Kidney glomerular epithelial cell (primary cell): ENCODE measurements around the gene OBSL1.
A peak's percentile ranks its signal among the peaks of the same experiment; 100 is the strongest.

Source experiments
- DNase-seq: peaks from one replicate; lab custom pipeline; 2025; lab: John Stamatoyannopoulos, UW

The OBSL1 gene

DNA sequence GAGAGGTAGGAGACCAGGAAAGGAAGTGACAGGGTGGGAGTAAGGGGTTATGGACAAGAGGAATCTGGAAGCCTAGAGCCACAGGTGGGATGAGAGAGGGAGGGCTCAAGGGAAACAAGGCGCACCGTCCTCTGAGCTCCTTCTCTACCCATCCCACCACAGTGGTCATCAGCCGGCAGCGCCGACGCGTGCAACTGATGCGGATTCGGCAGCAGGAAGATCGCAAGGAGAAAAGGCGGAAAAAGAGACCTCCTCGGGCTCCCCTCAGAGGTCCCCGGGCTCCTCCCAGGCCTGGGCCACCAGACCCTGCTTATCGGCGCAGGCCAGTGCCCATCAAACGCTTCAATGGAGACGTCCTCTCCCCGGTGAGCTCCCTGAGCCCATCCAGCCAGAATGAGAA, 22.3 kb downstream of the OBSL1 start:
- DNase-seq, result no peak

- no peak for DNase-seq
Measured at GRCh38 chr2:219547621-219548020, 23.7 kb downstream of the OBSL1 start.

- DNase-seq, result no peak
Measured at GRCh38 chr2:219545943-219546352, 25.4 kb downstream of the OBSL1 start.

- DNase-seq, result no peak
Measured at GRCh38 chr2:219545295-219545942, 25.9 kb downstream of the OBSL1 start.

DNA sequence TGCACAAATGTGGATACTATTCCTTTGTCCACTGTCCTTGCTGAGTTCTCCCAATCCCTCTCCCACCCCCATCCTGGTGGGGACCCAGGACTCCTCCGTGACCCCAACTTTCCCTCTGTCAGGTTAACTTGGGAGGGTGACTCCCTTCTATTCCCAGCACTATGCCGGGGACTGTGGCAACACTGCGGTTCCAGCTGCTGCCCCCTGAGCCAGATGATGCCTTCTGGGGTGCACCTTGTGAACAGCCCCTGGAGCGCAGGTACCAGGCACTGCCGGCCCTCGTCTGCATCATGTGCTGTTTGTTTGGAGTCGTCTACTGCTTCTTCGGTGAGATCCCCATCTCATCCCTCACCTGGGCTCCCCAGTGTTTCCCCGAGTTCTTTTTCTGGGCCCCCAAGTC, 26.8 kb downstream of the OBSL1 start:
- DNase-seq, result no peak

DNA sequence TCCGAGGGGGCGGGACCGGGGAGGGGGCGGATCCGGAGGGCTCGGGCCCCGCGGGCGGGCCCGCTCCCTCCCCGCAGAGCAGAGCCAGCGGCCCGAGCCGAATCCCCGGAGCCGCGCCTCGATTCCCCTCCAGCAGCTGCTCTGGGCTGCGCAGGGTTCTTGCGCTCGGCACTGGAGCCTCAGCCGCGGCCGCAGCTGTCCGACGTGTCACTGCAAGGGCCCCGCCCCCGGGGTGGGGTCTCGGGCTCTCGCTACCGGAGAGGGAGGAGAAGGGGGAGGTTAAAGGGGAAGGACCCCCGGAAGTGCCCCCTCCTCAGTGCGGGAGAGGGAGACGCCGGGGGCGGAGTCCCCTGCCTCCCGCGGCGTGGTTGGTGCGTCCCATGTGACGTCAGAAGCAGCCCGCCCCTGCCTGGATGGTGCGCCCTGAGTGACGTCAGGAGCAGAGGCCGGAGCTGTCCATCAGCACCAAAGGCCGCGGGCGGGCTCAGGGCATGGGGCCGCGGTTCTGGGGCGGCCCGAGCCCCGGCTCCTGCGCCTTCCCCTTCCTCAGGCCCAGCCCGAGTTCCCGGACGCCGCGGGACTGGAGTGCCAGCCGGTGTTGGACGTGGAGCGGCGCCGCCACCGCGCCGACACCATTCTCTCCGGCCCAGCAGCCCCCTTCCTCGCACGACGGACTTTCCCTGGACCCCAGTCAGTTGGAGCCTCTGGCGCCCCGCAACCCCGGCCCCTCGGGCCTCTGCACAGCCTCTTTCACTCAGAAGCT, 27.6 kb downstream of the OBSL1 start, which contains the start of the genes CHPF and TMEM198:
CHPF (minus strand) TSS at position 214 of the 763 bp plus-strand sequence. CDS start 271 bp downstream, outside the sequence.
TMEM198 (plus strand) TSS at position 433 of the 763 bp plus-strand sequence. CDS start 700 bp downstream, outside the sequence.
- DNase-seq, result peak; percentile 86

DNA sequence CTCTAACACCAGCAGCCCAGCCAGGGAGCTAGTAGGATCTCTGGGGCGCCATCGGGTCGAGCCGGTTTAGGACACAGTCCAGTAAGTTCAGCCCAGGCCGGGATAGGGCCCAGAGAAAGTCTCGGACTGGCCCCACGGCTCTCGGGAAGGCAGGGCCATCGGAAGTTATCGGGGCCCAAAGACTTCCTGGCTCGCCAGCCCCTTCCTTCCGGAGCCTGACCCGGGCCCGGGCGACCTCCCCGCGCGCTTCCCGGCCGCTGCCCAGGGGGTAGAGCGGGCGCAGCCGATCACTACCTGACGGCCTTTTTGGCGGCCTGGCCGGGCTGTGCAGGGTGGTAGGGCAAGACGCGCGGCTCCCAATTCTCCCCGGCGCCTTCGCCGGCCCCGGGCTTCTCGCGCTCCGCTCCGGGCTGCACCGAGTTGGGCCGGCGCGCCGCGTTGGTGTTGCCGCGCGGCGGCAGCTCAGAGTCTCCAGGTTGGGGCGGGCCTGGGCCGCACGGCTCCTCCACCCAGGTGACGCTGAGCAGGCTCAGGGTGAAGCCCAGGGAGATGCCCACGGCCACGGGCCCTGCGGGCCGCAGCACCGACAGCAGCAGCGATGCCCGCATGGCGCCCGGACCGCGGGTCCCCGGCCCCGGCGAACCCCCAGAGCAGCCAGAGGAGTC, 28.3 kb downstream of the OBSL1 start:
- peak; percentile 27 for DNase-seq

DNA sequence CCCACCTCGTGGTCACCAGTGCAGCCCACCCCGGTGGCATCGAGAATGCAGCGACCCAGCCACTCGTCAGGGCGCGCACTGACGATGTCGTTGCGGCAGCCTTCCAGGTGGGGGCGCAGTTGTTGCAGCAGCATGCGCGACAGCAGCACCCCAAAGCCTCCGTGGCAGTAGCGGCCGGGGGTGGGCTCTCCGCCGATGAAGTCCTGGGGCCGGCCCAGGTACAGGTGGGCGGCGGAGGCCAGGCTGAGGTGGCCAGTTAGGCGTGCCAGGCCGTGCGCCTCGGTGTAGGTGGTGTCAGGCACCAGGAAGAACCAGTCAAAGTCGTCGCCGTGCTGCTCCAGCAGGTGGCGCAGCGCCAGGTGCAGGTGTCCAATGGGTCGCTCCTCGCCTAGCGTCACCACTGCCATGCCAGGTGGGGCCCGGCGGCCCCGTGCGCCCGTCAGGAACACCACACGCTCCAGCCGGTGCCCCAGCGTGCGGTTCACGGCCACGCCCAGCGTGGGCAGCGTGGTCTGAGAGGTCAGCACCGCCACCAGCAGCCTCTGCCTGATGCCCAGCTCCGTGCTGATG, 29.6 kb downstream of the OBSL1 start:
- peak; percentile 66 for DNase-seq

DNA sequence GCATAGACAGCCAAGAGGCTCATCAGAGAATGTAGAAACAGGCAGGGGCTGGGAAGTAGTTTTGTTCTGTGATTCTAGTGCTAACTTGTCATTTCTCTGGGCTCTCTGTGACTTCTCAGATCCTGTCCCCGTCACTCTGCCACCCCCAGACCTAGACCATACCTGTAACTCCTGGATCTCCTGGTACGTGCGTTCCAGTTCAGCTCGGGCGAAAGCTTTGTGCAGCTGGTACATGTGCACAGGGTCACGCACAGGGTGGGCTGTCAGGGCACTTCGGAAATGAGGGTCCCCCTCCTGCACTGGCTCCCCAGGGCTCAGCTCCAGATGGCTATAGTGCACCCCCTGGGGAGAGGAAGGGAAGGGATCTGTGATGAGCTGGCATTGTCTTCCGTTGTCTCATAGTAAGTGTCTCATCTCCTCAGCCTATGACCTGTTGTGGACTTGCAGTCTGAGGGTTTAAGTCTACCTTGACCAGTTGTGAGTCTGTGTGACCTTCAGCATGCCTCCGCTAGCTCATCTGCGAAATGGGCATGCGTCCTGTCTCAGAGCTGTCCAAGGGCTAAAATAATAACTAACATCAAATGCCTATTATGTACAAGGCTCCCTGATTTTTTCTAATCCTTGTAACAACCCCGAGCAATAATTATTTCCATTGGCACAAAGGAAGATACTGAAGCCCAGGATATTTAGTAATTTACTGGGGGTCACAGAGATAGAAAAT, 30.4 kb downstream of the OBSL1 start:
- DNase-seq, result no peak

DNA sequence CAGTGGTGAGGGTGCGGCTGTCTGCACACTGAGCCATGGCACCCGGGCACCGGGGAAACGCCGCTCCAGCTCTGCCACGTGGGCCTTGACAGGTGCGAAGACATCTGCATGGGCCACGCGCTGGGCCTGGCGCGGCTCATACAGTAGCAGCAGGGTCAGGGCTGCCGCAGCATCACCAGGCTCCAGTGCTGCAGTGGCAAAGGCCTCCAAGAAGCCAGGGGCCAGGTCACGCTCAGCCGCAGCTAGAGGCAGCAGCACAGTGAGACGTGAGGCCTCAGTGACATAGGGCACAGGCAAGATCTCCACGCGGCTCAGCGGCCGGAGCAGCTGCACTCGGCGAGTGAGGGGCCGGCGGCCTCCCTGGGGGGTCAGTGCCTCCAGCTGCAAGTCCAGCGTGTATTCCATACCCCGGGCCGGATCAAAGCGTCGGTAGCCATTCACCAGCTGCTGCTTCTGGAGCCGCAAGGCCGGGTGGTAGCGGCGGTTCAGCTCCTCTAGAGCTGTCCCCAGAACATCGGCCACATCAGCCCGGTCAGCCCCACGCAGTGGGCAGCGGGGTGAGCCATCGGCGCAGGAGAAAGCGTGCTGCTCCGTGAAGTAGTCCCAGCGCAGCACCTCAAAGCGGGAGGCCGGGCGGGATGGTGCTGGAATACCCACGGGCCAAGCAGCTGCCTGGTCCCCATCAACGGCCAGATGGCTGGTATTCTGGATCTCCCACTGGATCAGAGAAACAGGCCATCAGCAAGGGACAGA, 31.2 kb downstream of the OBSL1 start:
- DNase-seq, result no peak

- DNase-seq, result no peak
Measured at GRCh38 chr2:219538956-219539788, 32.2 kb downstream of the OBSL1 start.

DNA sequence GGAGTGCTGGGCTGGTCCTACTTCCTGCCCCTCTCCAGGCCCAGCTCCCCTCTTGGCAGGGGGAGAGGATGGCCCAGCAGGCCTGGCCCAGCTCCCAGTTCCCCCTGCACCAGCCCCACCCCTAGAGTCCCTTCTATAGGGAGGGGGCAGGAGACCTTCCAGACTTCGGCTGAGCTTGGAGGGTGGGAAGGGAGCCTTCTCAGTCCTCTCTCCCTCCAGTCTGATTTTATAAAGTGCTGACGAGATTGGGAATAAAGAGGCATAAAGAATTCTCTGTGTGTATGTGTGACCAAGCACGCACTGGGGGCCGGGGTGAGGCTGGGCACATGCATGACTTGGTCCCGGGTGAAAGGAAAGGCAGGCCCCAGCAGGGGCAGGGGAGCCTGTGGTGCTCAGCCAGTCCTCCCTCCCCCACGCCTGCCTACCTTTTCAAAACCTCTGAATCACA, 32.8 kb downstream of the OBSL1 start:
- peak; percentile 8 for DNase-seq

- DNase-seq, result no peak
Measured at GRCh38 chr2:219537657-219538488, 33.5 kb downstream of the OBSL1 start.

- no peak for DNase-seq
Measured at GRCh38 chr2:219536967-219537366, 34.4 kb downstream of the OBSL1 start.

DNA sequence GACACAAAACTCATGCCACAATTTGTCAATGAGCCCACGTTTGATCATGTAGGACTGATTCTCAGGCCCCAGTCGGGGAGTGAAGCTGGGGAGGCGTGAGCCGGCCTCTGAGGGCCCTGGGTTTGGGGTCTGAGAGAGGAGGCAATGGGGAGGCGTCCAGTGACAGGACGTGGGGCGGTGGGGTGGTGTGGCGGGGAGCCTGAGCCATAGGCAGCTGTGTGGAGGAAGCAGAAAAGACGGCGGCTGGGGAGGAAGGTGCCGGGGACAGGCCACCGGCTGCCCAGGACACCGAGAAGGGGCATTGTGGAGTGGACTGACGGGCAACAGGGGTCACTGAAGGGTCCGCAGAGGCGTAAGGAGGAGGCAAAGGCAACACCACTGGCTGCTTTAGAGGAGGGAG, 34.9 kb downstream of the OBSL1 start:
- DNase-seq, result no peak

- DNase-seq, result no peak
Measured at GRCh38 chr2:219533930-219534661, 37.2 kb downstream of the OBSL1 start.

- no peak for DNase-seq
Measured at GRCh38 chr2:219532378-219532649, 39.0 kb downstream of the OBSL1 start.

DNA sequence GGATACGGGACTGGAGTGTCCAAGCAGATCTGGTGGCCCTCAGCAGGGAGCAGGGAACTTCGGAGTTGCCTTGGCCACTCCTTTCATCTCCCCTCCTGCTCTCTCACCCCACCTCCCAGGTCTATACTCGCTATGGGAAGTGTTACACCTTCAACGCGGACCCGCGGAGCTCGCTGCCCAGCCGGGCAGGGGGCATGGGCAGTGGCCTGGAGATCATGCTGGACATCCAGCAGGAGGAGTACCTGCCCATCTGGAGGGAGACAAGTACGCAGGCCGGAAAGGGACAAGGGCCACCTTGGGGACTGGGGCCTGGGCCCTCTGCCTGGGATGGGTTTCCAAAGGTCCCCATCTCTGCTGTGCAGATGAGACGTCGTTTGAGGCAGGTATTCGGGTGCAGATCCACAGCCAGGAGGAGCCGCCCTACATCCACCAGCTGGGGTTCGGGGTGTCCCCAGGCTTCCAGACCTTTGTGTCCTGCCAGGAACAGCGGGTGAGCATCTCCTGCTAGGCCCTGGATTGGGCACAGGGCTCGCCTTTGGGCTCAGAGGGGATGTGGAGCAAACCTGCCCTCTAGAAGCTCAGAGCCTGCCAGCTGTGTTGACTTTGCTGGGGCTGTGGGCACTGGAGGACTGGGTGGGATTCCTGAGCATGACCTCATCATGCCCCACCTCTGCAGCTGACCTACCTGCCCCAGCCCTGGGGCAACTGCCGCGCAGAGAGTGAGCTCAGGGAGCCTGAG, 39.5 kb downstream of the OBSL1 start:
- DNase-seq, result no peak
